ENCODE results near the gene IRX2.
A peak's percentile ranks its signal among the peaks of the same experiment; 100 is the strongest.

Gene IRX2

GRCh38 chr5:2751592-2752021 is at the start of gene IRX2:
TSS of gene IRX2 (minus strand) at chr5:2751677. CDS start at chr5:2751413, 264 bp downstream.
- peak; percentile 91 for DNase-seq

DNA sequence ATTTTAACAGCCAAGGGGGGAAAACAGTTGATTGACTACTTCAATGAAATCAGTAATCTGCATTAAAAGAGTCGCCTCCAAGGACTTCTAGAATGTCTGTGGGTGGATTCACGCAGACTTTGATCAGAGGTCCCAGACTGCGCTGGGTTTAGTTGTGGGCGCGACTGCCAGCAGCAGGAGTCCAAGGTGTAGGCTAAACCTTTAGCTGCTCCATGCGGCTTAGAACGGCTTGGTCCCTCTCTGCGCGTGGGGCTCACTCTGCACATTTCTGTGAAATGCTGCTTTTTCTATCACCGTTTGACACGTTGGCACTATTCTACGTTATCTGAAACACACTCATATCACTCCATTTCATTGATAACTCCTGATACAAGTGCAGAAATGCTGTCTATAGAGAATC is 48.6 kb upstream of the IRX2 start:
- no peak for DNase-seq

DNA sequence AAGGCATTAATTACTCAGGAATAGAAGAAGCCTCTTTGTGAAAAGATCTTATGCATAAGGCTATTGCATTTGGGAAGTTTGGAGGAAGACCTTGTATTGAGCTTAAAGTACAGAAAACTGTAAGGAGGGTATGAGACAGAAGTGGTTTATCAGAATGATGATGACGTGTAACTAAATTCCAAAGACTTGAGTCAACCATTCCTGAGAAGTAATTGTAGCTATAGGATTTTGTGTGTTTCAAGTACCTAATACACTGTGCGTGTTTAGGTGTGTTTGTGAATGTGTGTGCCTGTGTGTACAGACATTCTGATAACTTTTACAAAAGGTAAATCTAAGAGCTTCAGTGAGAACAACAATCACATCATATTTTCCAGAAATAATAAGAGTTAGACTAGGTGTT is 46.5 kb upstream of the IRX2 start:
- DNase-seq = no peak

DNA sequence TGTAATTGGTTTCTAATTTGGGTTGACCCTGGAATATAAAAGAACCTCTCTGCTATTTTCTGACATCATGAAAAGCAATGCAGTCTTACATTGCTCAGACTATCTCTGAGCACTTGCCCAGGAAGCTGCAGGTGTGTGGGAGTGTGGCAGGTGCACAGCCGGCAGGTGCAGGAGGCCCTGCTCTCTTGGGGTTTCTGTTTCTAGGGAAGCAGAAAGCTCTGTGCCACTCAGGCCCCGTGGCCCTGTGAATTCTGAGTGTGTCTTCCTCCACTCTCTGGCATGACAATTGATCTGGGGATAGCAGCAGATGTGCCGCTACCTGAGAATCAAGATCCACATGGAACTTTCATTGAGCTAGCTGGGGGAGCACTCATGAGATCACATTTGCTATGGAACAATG is 45.7 kb upstream of the IRX2 start:
- no peak for DNase-seq

- DNase-seq = no peak
Observed at GRCh38 chr5:2783223-2783622, 31.7 kb upstream of the IRX2 start.

DNA sequence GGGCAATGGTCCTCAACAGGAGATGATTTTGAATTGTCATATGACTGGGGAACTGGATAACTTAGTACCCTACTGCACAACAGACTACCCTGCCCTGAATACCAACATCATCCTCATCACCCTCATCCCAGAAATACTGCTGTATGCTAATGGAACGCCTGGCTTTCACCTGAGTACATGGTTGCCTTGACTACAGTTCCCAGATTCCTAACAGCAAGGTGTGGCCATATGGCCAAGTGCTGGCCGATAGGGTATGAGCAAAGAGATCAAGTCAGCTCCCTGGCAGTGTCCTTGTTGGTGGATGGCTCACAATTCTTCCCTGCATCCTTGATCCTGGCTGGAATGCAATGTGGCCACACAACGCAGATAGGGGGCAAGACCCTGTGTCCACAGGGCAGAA is 31.2 kb upstream of the IRX2 start:
- DNase-seq = no peak

DNA sequence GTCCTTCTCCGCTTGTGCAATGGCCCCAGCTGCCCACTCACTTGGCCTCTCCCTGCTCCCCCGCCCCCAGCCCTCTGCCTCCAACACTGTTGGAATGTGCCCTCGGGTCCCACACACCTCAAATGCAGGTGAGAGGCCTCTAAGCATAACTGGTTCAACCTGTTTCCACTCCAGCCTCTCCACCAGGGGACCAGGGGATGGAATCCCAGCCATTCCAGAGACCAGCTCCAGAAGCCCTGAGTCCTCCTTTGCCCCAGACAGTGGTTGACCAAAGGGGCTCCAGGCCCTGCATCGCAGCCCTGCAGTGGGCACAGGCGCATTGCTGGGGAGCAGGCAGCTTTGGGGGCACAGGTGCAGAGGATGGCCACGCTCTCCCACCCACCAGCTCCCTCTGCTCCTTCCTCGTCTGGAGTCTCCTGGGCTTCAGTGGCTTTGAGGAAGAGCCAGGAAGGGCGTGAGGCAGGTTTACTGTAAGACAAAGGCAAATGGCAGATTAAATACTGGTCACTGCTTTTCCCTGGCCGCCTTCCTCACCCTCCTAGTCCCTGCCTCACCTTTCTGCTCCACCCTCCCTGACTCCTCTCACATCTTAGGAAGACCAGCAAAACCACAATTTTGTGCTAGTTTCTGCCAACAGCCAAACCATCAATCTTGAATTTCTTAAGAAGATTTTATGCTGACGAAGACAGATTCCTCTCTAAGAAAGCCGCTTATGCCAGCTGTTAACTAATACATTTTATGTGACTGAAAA is 29.1 kb upstream of the IRX2 start:
- DNase-seq = no peak

GRCh38 chr5:2779459-2779858 is 28.0 kb upstream of the IRX2 start:
- no peak for DNase-seq

- DNase-seq = no peak
Observed at GRCh38 chr5:2776337-2777302, 25.1 kb upstream of the IRX2 start.

- no peak for DNase-seq
Observed at GRCh38 chr5:2773327-2773726, 21.9 kb upstream of the IRX2 start.

DNA sequence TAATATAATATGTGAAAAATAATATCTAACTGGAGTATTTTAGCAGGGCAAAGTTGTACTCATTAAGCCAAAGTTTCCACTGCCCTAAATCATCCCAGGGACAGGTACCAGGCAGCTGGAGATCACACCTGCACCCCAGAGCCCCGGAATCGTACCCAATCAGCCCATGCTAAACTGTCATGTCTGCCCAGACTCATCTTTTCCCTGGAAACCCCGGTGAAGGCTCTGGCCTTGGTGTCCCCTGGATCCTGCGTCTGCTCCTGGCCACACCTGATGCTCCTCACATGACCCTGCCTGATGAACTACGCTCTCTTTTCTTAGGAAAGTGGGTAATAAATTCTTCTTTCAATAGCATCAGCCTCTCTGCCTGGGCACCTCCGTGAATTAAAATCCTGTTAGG is 15.6 kb upstream of the IRX2 start:
- no peak for DNase-seq

- no peak for DNase-seq
Observed at GRCh38 chr5:2764581-2764980, 13.1 kb upstream of the IRX2 start.

GRCh38 chr5:2763533-2763794 is 12.0 kb upstream of the IRX2 start:
- no peak for DNase-seq

DNA sequence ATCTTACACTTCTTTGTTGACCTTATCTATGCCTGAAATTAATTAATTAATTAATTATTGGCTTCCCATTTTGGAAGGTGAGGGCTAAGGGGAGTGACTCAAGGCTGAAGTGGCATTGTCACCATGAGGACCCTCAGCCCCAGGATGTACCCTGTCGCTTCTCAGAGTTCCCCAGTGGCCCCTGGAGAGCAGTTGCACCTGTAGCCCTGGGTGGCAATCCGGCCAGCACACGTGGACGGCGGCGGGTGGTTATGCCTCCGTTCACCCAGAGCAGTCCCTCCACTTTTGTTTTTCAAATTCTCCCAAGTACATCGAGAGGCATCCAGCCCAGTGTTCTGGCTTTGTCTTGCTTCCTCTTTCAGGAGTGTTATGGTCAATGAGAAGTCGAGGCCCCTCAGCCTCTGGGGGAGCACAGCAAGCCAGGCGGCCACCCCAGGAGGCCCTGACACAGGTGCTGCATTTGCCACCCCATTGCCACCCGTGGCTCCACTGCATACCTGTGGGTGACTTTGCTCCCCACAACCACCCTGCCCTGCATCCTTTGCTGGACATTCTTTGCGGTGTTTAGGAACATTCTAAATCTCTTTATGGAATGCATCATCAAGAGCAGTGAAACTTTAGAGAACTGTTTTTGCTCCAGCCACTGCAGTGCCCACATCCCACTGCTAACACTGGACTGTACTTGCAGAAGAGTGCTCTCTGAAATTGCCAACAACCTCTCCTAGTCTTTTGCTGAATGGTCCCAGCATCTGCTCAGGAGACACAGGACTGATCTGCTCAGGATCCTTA is 11.5 kb upstream of the IRX2 start:
- DNase-seq = no peak

- DNase-seq = no peak
Observed at GRCh38 chr5:2761921-2762488, 10.5 kb upstream of the IRX2 start.

DNA sequence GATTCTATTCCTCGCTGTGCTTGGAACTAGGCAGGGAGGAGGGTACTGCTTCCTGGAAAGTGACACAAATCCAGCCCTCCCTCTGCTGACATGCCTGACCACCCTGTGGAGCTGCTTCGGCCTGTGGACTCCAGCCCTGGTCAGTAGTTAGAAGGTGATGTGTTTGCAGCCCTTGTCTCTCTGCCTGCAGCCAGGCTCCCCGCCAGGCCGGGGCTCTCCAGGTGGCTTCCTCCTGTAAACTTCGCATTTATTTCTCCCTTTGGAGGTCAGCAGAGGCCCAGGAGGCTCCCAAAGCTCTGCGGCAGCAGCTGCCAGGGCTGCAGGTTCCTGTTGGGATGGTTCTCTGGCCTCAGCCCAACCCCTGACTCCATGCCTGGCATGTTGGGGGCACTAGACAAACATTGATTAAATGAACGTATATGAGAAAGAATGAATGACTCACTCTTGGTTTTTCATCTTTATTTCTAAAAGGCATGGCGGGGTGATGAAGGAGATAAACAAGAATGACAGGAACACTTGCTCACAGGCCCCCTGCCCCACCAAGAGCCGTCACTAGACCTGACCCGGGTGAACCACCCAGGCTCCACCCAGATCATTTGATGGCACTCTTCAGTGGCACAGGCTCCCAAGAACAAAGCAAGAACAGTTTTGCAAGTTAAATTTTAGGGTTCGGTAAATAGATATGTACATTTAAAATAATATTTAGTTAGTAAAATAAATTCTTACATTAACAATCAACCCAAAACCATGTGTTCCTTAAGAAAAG is 8.4 kb upstream of the IRX2 start:
- DNase-seq = no peak

DNA sequence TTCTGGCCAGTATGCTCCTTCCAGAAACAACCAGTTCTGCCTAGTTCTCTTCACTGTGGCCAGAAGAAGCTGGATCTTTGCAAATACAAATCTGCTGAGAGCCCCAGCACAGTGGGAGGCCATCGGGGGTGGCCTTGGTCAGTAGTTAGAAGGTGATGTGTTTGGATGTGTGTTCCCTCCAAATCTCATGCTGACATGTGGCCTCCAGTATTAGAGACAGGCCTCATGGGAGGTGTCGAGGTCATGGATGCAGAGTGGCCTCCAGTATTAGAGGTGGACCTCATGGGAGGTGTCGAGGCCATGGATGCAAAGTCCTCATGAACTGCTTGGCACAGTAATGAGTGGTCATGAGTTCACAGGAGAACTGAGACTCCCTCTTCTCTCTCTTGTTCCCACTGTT is 7.6 kb upstream of the IRX2 start:
- no peak for DNase-seq

DNA sequence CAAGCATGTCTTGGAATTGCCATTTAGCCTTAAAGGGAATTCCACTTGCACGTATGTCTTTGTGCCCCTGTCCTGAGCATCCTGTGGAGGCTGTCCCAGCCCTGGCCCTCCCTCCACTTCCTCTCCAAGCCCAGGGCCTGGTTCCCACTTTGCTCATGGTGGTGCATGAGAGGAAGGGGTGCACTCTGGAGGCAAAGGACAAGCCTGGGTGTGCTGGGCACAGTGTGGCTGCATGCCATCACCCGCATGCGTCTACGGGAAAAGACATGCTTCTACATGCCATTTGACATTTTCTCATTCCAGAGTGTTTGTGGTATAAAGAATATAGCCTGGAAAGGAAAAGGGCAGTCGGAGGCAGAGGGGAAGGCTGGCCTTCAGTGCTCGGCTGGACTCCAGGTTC is 7.2 kb upstream of the IRX2 start:
- DNase-seq = no peak

DNA sequence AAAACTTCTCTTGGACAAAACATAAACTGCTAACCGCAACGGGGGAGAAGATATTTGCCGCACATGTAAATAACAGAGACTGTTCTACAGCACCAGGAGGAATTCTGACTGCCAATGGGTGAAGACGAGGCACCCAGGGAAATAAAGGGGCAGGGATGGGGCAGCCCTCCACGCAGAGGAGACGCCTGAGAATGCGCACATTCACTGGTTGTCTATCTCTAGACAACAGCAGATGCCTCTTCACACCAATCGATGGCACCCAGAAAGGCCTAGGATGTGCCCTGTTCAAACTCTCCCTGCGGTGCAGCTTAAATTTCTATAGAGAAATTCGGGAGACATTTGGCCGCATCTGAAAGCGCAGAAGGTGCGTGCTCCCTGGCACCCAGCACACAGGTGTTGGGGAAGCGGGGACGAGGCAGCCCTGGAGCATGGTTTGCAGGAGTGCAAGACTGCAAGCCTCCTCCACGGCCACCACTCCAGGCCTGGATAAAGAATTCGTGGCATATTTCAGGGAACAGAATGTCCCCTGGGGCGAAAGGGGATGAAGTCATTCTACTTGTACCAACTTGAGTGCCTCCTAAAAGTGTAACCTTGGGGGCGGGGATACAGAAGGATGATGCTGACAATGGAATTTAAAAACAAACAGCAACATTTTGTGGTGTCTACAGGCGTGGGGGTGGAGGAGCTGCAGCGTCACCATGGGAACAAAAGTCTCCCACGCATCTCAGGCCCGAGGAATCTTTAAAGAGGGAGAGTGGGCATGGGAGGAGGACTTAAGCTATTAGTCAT is 6.3 kb upstream of the IRX2 start:
- no peak for DNase-seq

GRCh38 chr5:2756211-2757152 is 5.0 kb upstream of the IRX2 start:
- DNase-seq = no peak
